ENCODE results near the gene RND1. TPM values are rescaled to one million over a fixed set of nuclear protein-coding genes. Genes with fewer than 3 reads are reported as not detected.

The RND1 gene
- total RNA-seq, 1 experiment from 2014 or later = 9.8 TPM

GRCh38 chr12:48810903-48811431, 54.7 kb downstream of the RND1 start:
- DNase-seq (ENCODE audit: low spot score) = no peak

GRCh38 chr12:48807981-48808380, 57.7 kb downstream of the RND1 start:
- no peak for DNase-seq (ENCODE audit: low spot score)

Small RNA genes lying within 50 kb of the gene (small RNA-seq; reads per million reads assigned to genes)
- gene AC073610.1 (not detected), gene RF00019 (not detected), gene RNU6-600P (not detected)

Other genes starting within 250 kb of the RND1 start
- 37.9 and 38.9 TPM in 2 replicates for gene KANSL2, start 183.6 kb downstream of the RND1 start, total RNA-seq (2014; rRNA removed; shearing (Covaris generic))
- gene CCNT1, start 149.2 kb downstream of the RND1 start, total RNA-seq (2014; rRNA removed; shearing (Covaris generic)) = 14.1 and 16.7 TPM in 2 replicates
- 46.3 and 47.4 TPM in 2 replicates for gene ADCY6, start 76.8 kb downstream of the RND1 start, total RNA-seq (2014; rRNA removed; shearing (Covaris generic))
- gene CACNB3, start 47.4 kb downstream of the RND1 start, total RNA-seq (2014; rRNA removed; shearing (Covaris generic)) = 19.8 and 22.4 TPM in 2 replicates
- 103 and 104 TPM in 2 replicates for gene DDX23, start 13.7 kb downstream of the RND1 start, total RNA-seq (2014; rRNA removed; shearing (Covaris generic))
- 16.5 and 19.1 TPM in 2 replicates for gene FKBP11, start 59.6 kb upstream of the RND1 start, total RNA-seq (2014; rRNA removed; shearing (Covaris generic))
- 76.3 and 76.9 TPM in 2 replicates for gene ARF3, start 91.6 kb upstream of the RND1 start, total RNA-seq (2014; rRNA removed; shearing (Covaris generic))
- 0.16 and 0.71 TPM in 2 replicates for gene WNT10B, start 105.9 kb upstream of the RND1 start, total RNA-seq (2014; rRNA removed; shearing (Covaris generic))
- not detected in 2 replicates for gene WNT1, start 112.5 kb upstream of the RND1 start, total RNA-seq (2014; rRNA removed; shearing (Covaris generic))
- 0.66 and 0.83 TPM in 2 replicates for gene DDN, start 133.5 kb upstream of the RND1 start, total RNA-seq (2014; rRNA removed; shearing (Covaris generic))
- 38.4 and 50.4 TPM in 2 replicates for gene PRKAG1, start 152.9 kb upstream of the RND1 start, total RNA-seq (2014; rRNA removed; shearing (Covaris generic))
- gene KMT2D, start 194.9 kb upstream of the RND1 start, total RNA-seq (2014; rRNA removed; shearing (Covaris generic)) = 28.3 and 32.4 TPM in 2 replicates
- gene RHEBL1, start 204.1 kb upstream of the RND1 start, total RNA-seq (2014; rRNA removed; shearing (Covaris generic)) = 1.4 and 1.7 TPM in 2 replicates
- 0.28 TPM in 1 of 2 replicates, not detected in the other for gene DHH, start 228.9 kb upstream of the RND1 start, total RNA-seq (2014; rRNA removed; shearing (Covaris generic))
- 16.1 and 24.6 TPM in 2 replicates for gene LMBR1L, start 245.0 kb upstream of the RND1 start, total RNA-seq (2014; rRNA removed; shearing (Covaris generic))